Measurements from ENCODE around the gene RPUSD1.

Gene RPUSD1

DNA sequence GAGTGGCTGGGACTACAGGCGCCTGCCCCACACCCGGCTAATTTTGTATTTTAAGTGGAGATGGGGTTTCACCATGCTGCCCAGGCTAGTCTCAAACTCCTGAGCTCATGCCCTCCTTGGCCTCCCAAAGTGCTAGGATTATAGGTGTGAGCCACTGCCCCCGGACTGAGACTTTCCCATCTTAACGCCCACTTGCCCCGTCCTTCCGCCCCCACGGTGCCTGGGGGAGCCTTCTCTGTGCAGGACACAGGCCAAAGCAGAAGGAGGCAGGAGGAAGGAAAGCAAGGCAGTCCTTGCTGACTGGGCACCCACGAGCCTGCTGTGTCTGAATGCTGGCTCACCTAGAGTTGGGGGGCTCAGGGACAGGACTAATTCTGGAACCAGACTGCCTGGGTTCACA, 30.0 kb upstream of the RPUSD1 start:
- no peak for DNase-seq

DNA sequence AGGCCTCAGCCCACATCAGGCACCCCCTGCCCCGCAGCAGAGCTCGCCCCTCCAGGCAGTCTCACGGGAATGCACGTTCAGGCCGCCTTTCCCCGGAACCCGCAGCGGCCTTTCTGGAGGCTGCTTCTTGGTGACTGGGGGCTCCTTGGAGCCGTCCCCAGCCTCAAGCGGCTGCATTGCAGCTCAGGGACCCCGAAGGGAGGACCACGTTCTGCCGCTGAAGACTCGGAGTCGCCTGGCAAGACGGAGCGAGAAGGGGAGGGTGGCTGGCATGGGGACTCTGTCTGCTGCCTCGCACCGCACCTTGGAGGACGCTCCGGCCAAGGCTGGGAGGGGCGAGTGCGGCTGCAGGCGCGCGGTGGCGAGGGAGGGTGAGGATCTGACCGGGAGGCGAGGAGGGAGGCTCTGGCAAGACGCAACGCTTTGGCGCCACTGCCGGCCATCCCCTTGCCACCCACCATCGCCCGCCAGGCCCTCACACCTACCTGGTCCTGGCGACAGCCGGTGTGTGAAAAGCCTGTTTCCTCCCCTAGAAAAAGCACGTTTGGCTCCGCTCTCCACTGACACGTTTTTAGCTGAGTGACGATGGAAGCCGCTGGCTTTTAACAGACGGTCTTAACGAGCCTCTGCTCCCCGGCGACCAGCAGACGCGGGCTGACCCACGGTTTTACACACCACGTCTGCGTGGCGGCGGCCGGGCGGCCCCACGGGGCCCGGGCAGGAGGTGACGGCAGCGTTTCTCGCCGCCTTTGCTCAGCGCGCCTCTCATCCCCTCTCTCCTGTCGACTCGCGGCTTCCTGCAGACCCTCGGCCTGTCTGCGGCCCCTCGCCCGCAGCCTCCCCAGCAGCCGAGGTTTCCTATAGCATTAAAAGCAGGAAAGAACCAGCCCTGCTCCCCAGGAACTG, 29.1 kb upstream of the RPUSD1 start:
- DNase-seq: no peak

DNA sequence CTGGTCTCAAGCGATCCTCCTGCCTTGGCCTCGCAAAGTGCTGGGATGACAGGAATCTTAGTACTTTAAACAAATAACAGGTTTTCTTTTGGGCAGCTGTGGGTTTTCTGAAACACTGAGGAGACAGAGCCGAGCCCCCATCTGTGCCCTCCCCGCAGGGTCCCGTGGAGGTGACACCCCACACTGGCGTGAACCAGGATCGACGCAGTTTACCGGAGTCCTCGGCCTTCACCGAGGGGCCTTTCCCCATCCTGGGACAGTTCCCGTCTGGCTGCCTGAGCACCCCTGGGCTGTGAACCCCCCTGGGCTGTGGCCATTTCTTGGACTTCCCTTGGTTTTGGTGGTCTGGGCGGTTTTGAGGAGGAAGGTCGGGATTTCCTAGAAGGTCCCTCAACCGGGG, 27.7 kb upstream of the RPUSD1 start:
- DNase-seq: no peak

DNA sequence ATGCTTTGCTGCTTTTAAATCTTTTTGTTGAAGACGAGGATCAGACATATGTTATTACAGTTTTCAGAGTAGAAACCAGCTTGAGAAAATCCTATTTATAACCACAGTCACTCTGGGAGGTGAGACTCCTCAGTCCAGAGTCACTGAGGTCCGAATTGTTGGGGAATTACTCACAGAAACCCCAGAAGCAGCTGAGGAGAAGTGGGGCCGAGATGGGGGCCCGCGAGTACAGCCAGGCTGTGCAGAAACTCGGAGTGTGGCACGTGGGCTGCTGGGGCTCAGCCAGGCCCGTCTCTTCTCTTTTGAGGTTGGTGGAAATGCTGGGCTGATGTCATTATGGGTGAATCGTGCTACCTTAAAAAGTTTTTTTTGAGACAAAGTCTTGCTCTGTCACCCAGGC, 26.8 kb upstream of the RPUSD1 start:
- DNase-seq: no peak

DNA sequence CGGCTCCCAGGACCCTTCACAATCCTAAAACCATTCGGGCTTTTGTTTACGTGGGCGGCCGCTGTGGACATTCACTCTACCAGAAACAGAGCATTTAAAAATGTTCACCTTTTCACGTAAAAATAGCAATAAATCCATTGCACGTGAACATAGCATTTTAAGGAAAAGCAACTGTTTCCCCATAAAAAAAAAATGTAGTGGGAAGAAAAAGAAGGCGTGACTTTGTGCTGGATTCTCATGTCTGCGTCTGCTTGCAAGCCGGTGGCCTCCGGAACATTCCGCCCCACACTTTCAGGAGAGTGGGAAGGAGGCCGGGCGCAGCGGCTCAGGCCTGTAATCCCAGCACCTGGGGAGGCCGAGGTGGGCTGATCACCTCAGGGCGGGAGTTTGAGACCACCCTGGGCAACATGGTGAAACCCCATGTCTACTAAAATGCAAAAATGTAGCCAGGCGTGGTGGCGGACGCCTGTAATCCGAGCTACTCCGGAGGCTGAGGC, 25.8 kb upstream of the RPUSD1 start:
- no peak for DNase-seq

DNA sequence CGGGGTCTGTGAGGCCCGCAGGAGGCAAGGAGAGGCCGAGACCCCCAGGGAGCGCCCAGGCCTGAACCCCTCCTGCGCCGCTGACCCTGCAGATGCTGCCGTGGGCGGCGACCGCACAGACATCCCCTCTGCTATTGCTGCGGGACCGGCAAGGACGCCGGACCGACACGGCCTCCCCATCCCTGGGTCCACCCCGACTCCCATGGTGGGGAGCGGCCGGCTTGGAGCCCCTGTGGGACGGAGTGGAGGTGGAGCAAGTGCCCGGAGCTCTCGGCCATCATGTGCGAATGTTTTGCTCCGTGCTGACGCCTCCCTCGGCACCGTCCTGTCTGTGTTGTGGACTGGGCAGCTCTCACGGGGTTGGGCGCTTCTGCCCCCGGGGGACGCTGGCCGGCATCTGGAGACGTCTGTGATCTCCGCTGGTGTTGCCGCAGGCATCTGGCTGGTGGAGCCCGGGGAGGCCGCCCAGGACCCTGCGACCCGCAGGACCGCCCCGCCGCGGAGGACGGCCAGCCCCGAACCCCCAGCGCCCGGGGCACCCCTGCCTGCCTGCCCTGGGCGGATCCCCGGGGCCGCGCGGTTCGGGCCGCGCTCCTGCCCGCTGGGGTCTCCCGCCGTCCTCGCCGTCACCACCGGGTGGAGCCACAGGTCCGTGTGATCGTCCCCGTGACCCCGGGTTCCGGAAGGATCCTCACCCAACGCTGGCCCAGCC, 25.2 kb upstream of the RPUSD1 start:
- DNase-seq: peak; percentile 68

DNA sequence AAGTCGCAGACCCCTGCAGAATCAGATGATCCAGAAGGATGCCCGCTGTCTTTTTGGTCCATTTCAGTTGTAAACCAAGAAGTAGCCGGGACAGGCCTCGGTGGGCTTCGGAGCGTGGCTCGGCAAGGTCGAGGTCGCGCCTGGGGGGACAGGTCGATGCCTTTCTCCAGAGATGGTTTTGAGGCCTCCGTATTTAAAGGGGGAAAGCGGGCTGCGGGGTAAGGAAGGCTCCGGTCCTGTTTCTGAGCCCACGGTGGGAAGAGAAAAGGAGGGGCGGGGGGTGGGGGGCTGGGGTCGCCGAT, 19.9 kb upstream of the RPUSD1 start:
- DNase-seq: no peak

DNA sequence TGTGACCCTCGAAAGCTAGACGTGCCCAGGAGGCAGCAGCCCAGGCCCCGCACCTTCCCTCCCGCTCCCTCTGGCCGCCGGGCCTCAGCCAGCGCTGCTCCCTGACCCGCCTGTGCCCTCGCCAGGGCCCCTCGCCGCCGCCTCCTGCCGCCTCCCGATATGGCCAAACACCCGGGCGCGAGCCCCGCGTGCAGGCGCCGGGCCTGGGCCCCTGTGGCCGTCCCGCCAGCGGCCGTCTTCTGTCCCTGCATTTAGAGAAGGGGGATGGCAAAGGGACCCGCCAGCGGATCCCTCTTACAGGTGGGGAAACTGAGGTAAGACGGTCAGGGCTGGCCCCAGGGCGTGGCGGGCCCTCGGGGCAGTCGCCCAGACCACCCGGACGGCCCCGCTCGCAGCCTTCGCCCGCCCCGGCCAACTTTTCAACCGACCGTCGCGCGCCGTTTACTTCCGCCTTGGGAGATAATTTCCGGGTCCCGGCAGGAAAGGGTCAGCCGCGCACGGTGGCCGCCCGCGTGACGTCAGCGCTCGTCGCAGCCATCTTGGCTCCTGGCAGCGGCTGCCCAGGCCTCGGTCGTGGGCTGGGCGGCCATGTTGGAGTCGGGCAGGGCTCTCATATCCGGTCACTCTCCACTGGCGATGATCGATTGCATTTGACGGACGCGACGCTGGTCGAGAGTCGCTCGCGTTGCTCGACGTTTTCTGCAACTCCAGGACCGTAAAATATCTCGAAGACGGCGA, 19.3 kb upstream of the RPUSD1 start:
- DNase-seq: peak; percentile 90

DNA sequence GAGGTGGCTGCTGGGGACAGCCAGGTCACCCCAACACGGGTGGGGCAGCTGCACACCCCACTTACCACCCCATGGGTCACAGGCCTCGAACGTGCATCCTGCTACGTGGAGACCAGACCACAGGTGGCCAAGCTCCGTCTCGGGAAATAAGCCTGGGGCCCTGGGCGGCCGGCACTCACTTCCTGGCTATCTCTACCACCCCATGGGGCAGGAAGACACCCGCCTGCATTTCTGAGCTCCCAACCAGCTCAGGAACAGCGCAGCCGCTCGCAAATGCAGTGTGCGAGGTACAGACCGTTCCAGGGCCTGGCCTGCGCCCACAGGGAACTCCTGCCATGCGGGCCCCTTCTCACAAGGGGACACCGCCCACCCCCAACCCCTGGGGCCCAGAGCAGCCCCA, 17.3 kb upstream of the RPUSD1 start:
- no peak for DNase-seq

DNA sequence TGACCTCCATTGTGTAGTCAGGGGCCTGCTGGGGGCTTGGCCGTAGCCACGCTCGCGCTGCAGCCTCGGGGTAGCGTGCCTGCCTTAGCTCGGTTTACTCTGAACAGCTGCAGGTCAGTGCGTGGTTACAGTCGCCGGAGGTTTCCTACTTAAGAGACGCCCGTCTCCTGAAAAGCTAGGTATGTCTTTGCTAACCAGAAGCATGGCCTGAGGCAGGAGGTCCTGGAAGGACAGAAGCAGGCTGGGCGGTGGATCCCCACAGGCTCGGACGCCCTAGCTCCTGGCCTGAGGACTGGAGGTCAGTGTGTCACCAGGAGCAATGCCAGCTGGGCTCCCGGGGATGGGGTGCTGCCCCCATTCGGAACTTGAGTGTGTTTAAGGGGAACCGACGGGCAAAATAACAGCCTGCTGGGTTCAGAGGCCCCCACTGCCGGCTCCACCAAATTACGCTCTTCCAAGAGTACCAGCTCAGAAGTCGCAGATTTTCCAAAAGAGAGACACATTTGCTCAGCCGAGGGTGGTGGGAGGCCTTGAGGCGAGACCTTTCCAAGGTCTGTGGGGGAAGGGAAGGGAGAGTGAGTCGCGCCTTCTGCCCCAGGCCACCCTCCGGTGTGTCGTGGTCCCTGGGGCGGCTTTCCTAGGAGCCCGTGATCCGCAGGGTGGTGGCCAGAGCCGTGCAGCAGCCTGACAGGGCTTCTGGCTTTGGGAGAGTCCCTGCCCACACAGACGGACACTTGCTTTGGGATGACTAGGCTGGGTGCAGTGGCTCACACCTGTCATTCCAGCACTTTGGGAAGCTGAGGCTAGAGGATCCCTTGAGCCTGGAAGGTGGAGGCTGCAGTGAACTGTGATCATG, 16.2 kb upstream of the RPUSD1 start:
- no peak for DNase-seq

DNA sequence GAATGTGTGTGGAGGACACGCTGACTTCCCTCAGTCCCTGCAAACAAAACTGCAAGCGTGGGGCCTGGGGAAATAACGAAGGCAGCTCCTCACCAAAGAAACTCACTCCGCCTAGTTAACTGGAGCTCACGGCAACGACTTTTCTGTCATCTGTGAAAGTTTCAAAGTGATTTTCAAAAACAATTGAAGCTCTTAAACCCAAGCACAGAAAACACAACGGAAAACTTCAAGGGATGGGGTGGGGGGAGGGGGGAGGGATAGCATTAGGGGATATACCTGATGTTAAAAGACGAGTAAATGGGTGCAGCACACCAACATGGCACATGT, 15.5 kb upstream of the RPUSD1 start:
- DNase-seq: no peak

DNA sequence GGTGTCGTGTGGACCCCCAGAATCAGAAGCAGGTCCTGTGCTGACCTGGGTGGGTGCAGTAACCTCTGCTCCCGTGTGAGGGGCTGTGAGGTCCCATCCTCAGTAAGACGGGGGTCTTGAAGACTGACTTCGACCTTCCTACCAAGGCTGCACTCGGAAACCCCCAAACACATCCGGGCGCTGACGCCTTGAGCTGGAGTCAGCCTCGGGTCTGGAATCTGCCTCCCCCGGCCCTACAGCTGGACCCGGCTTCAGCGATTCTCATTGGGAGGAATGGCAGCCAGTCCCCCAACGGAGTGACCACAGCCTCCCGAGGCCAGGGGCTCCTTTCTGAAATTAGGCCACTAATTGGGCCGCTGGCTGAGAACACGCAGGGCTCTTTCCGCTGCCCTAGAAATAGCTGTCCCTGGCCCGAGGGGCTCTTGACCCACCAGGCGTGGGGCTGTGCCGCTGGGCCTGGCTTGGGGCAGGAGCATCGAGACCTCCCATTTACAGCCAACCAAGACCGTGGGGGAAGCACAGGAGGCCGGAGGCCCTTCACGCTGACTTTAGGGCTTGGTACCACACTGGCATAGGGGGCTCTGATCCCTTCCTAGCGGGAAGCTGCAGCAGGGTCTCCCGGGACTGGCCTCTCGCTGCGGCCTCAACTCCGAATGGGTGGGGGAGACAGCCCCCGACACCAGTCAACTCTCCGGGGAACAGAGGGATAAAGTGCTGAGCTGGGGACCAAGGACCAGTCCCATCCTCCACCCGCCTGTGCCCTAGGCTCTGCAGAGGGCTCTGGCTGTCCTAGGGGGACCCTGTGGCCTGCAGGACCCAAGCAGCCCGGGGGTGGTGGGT, 15.0 kb upstream of the RPUSD1 start:
- DNase-seq: no peak

DNA sequence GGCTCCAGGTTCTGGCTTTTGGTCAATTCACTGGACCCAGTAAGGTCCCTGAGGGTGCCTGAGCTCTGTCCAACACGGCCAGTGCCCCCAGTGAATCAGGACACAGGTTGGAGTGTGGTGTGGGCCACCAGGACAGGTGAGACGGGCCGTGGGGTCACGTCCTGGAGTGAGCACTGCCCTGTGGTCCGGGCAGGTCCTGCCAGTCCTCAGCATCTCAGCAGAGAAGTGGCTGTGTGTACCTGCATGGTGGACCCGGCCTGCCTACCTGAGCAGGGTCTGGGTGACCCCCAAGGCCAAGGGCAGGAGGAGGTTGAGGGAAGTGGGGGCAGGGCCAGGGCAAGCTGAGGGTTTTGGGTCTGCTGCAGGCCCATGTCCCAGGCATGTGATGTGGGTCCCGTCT, 14.3 kb upstream of the RPUSD1 start:
- no peak for DNase-seq

DNA sequence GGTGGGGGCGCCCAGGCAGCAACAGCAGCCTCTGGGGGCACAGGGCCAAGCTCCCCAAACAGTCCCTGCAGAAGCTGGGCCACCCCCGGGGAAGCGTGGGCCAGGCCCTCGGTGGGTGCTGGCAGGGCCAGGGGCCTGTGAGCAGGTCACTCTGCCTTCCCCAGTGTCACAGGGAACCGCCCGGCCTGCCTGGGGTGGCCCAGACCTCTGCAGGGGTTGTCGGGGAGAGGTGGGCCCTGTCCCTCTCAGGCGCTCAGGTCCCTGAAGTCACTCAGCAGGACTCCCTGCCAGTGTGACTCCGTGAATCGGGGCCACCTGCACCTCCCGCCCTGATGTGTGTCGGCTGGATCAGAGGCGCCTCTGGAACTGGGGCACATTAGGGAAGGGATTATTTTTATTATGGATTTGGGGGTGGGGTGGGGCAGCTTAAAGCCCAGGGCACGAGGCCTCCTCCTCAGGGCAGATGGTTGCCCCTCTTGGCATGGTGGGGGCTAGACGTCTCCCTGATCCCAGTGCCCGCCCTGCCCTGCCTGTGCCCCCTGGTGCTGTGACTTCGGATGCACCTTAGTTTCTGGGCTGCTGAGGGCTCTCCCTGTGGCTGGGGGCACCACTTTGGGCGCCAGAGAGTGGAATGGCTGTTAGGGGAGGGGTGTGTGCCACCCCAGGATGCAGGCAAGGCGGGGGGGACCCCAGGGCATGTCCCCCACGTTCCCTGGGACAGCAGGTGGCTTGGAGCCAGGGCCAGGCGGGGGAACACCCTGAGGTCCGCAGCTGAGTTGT, 13.6 kb upstream of the RPUSD1 start:
- DNase-seq: no peak

DNA sequence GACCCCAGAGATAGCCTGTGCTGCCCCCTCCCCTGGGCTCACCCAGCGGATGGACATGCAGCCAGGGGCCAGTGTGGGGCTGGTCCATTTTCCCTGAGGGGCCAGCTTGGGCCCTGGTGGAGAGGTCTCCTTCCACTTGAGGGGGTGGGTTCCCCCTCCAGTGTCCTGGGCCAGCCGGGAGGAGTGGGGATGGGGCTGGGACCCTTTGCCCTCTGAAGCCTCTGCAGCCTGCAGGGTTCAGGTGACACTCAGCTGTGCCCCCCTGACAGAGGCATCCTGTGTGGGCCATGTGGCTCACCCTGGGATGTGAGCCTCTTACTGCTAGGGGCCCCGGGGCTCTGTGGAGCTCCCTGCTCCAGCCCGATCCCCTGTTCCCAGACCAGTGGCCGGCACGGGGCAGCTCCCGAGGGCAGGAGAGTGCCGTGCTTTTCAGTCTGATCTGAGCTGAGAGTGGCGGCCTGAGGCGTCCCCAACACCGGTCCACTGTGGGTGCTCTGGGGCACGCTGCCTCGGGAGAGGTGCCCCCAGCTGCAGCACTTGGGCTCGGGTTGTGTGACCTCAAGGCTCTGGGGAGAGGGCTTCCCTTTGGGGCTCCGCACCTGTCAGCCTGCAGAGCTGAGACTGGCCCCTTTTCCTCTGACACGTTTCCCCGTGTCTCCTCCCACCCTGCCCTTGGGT, 12.8 kb upstream of the RPUSD1 start:
- no peak for DNase-seq

DNA sequence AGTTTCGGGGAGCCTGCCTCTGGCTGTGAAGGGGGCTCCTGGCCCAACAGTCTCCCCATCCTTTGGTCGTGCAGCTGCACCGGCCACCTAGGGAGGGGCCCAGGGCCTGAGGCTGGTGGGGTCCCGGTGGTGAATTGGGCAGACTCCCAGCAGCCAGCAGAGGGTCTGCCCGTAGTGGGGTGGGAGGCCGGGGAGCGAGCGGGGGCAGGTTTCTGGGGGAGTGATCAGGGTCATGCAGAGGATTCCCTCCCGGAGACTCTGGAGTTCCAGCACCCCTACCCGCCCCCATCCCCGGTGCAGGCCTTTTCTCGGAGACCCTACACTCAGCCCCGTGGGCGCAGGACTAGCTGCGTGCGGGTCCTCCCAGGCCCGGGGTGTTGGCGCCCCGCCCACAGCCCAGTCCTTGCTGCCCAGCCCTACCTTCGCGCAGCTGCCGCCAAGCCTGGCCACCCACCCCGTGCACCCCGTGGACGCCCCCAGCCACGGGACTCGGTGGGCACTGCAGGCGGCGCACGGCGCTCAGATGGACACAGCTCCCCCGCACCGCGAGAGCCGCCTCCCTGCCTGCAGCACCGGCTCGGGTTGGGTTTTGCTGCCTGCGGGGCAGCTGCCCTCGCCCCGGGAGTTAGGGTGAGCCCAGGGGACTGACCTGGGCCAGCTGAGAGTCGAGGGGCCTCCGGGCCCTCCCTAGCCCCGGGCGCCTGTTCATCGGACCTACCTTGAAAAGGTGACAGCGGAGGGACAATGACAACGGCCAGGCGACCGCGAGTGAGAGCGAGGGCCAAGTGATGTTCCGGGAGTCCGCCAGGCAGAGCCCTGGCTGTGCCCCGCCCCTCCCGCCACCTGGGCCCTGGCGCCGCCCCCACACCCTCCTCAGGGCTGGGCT, 12.0 kb upstream of the RPUSD1 start, which contains the start of gene GNG13:
GNG13 (minus strand) TSS at position 787 of the 886 bp plus-strand sequence. CDS start 1,657 bp downstream, outside the sequence.
- DNase-seq: no peak

DNA sequence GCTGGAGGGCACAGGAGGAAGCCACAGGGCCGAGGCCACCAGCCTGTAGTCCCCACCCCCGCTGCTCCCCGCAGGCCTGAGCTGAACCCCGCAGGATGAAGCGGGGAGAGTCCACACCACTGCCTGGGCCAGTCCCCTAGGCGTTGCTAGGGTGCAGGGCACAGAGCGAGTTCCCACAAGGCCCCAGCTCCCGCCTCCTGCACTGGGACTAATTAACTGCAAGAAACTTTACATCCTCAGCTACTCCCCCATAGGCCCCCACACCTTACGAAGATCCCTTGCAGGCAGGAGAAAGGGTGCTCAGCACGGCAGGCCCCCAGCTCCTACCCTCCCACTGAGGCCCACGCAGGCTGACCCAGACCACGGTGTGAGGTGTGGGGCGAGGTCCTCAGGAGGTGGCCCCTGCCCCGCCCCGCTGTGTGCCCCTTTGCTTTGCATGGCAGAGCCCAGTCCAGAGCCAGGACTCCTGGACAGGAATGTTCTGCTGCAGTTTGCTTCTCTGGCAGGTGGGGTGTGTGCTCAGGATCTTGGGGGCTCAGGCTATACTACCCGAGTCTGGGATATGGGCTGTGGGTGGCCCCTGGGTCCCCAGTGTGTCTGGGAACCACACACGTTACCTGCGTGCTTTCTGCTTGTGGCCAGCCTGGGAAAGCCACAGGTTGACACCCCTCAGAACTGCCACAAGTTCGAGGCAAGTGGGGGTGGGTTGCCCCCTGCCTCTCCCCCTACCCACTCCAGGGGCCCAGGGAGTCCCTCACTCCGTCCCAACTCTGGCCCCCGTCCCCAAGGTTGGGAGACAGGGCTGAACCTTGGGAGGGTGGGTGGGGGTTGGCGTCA, 11.1 kb upstream of the RPUSD1 start:
- no peak for DNase-seq

DNA sequence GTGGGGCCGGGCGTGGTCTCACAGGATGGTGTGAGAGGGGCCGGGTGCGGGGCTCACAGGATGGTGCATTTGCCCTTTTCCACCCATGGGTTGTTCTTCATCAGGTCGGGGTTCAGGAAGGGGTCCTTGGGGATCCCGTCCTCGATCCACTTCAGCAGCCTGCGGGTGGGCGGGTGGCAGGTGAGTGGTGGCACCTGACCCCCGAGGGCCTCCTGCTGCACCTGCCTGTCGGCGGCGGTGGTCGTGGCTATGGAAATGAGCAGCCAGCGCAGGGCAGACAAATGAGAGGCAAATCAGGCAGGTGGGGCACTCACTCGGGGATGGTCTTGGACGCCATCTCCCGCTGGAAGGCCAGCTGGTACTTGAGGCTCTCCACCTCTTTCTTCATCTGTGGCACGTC, 10.5 kb upstream of the RPUSD1 start:
- DNase-seq: no peak

Data from CD4-positive, alpha-beta T cell treated with Interleukin-6 for 4 hours (primary cell).